Glomerular endothelial cell (primary cell): Measurements from ENCODE around the gene RRN3. TPM values are rescaled to one million over a fixed set of nuclear protein-coding genes. Genes with fewer than 3 reads are reported as not detected.
"Not testable (repeated sequence)": the region's sequence is repeated elsewhere in the genome, so short reads cannot be mapped to it uniquely, and the experiment has no call there.

Source experiments
- DNase-seq: peaks from one replicate; pipeline ENCODE4 v3.0.0-alpha.2; 2011; ENCODE audit warnings: low read depth, low spot score; ENCODE audit errors: extremely low read depth
- total RNA-seq: library from RNA; depleted of rRNA; stranded (reverse); fragments of >200 nt; gene quantifications from 2 replicates; pipeline ENCODE4 v1.2.3, GENCODE V29; 2015

Gene RRN3
- total RNA-seq, 1 donor from 2014 or later = 28.3 TPM

- no peak for DNase-seq
Observed at GRCh38 chr16:15053904-15054303, 40.2 kb downstream of the RRN3 start.

GRCh38 chr16:15052747-15053476, 41.2 kb downstream of the RRN3 start:
- no peak for DNase-seq

- DNase-seq = no peak
Observed at GRCh38 chr16:15051387-15051951, 42.6 kb downstream of the RRN3 start.

GRCh38 chr16:15050440-15050839, 43.6 kb downstream of the RRN3 start:
- not testable (repeated sequence) for DNase-seq

GRCh38 chr16:15049581-15050180, 44.4 kb downstream of the RRN3 start:
- no peak for DNase-seq

GRCh38 chr16:15046692-15047376, 47.2 kb downstream of the RRN3 start:
- no peak for DNase-seq

GRCh38 chr16:15045270-15045669, 48.8 kb downstream of the RRN3 start:
- DNase-seq = not testable (repeated sequence)

GRCh38 chr16:15044286-15044685, 49.8 kb downstream of the RRN3 start:
- DNase-seq = no peak

GRCh38 chr16:15043344-15043743, 50.7 kb downstream of the RRN3 start:
- no peak for DNase-seq

- no peak for DNase-seq
Observed at GRCh38 chr16:15041271-15042004, 52.6 kb downstream of the RRN3 start.

GRCh38 chr16:15038689-15039088, 55.4 kb downstream of the RRN3 start:
- DNase-seq = no peak

- DNase-seq = no peak
Observed at GRCh38 chr16:15037745-15038144, 56.3 kb downstream of the RRN3 start.

GRCh38 chr16:15037003-15037402, 57.1 kb downstream of the RRN3 start:
- no peak for DNase-seq

GRCh38 chr16:15035163-15035729, 58.8 kb downstream of the RRN3 start:
- no peak for DNase-seq

- no peak for DNase-seq
Observed at GRCh38 chr16:15034266-15035162, 59.6 kb downstream of the RRN3 start.

GRCh38 chr16:15033309-15033707, 60.8 kb downstream of the RRN3 start:
- DNase-seq = no peak

GRCh38 chr16:15032547-15033308, 61.3 kb downstream of the RRN3 start:
- DNase-seq = no peak

- DNase-seq = no peak
Observed at GRCh38 chr16:15031586-15031985, 62.5 kb downstream of the RRN3 start.

GRCh38 chr16:15031179-15031578, 62.9 kb downstream of the RRN3 start:
- DNase-seq = no peak
